CD4-positive, alpha-beta T cell treated with Interleukin-2 at 100 ng/mL for 4 hours (primary cell): ENCODE measurements around the gene LPP.
A peak's percentile ranks its signal among the peaks of the same experiment; 100 is the strongest.

Experiments
- DNase-seq: peaks from one replicate; pipeline ENCODE4 v3.0.0-alpha.2; 2020; ENCODE audit warnings: low spot score

The LPP gene

GRCh38 chr3:188516515-188516914, 362.6 kb downstream of the LPP start:
- no peak for DNase-seq

GRCh38 chr3:188518416-188518815, 364.5 kb downstream of the LPP start:
- DNase-seq, result no peak

- DNase-seq, result no peak
Measured at GRCh38 chr3:188518835-188519452, 365.0 kb downstream of the LPP start.

DNA sequence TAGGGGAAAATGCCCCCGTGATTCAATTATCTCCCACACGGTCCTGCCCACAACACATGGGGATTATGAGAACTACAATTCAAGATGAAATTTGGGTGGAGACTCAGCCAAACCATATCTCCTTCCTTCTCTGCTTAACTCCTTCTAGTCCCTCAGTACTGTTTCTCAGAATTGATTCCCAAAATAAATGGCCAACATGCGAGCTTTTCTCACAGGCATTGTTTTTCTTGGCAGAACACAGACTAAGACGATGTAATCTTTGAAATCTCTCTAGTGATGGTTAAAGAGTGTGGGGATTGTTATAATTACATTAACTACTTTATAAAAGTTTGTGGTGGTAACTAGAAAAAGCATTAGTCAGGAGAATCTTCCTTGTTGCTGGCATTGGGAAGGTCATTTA, 366.5 kb downstream of the LPP start:
- no peak for DNase-seq

DNA sequence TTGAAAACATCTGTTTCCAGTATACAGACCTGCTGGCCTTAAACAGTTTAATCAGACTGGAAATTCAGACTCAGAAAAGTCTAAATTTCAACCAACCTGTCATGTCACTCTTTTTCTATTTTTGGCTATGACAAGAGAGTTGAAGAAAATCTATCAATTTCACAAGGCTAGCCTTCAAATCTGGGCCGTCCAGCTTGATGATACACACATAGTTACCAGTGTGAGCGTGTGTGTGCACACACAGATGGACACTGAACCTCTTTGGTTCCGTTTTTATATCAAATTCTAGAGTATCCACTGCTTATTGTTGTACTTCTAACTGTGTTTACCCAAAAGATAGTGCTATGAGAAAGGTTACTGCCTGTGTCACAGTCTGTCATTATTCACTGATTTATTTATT, 368.2 kb downstream of the LPP start:
- DNase-seq, result no peak

GRCh38 chr3:188523291-188523690, 369.3 kb downstream of the LPP start:
- no peak for DNase-seq

DNA sequence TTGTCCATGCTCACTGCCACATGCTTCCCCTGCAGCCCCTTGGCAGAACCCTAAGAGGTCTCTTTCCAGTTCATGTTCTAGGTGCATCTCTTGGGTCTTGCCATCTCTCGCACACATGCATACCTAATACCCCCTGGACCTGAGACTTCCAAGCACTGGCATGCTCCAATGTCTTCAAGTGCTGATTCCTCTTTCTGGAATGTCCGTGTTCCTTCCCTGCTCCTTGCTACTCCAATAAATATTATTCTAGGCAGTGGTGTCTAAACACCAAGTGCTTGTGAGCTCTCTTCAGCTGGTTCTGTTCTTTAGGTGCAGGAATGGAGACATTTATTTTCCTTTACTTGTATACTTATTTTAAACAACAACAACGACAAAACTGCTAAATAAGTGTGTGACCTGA, 370.1 kb downstream of the LPP start:
- no peak for DNase-seq

DNA sequence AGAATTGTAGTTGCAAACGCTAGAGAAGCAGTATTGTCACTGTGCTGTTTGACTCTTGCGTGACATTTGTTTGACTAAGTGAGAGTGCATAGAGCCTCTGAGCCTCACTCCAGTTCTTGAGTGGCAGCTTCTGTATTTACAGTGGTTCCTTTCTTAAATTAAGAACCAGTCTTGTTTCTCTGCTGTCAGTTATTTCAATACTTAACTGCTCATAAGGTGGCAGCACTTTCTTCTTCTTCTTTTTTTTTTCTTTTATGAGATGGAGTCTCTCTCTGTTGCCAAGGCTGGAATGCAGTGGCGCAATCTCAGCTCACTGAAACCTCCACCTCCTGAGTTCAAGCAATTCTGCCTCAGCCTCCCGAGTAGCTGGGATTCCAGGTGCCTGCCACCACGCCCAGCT, 372.1 kb downstream of the LPP start:
- DNase-seq, result no peak

GRCh38 chr3:188527389-188527788, 373.4 kb downstream of the LPP start:
- DNase-seq, result no peak

GRCh38 chr3:188528396-188528795, 374.4 kb downstream of the LPP start:
- no peak for DNase-seq

- no peak for DNase-seq
Measured at GRCh38 chr3:188529228-188529627, 375.3 kb downstream of the LPP start.

- no peak for DNase-seq
Measured at GRCh38 chr3:188530226-188530625, 376.3 kb downstream of the LPP start.

DNA sequence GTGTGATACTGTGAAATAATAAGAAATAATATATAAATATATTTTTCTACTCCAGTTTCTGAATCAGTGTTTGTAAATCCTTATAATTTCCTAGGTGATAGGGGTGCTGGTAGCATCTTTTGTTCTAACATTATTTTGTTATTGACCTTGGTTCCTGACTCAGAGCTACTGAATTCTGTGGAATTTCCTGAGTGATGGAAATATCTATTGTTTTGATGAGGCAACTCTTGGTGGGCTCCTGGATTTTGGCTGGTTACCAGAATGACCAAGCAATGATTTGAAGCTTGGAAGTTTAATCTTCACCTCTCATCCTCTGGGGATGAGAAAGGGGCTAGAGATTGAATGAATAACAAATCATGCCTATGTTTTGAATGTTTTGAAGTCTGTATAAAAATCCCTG, 377.3 kb downstream of the LPP start:
- no peak for DNase-seq

GRCh38 chr3:188533172-188533571, 379.2 kb downstream of the LPP start:
- no peak for DNase-seq

DNA sequence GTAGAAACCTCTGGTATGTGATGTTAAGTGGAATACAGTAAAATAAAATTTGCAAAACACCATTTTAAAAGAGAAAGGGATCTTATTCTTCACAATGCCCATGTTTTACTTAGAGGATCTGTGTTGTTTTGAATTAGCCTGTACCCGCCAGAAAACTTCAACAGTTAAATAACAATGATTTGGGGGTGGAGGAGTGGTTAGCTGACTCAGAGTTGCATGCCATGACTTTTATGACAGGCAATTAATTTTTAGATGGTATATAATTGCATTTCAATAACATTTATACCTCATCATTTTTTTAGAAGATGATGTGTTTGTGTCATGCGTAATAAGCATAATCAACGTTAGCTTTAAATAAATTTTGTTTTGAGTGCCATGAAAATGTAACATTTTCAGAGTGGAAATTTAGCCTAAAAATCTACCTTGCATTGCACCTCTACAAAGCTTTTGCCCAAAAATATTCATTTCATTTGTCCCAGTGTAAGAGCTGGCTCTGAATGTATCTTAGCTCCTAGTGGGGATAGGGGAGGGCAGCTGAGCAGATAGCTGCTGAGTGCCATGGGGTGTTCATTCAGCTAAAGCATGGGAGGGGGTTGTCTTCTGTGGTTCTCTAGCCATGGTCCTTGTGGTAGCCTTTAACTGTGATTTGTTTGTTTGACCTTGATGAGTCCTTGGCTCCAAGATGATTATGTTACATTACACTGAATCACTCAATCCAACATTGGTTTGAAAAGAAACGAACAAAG, 379.8 kb downstream of the LPP start:
- no peak for DNase-seq

GRCh38 chr3:188534633-188535032, 380.7 kb downstream of the LPP start:
- no peak for DNase-seq

DNA sequence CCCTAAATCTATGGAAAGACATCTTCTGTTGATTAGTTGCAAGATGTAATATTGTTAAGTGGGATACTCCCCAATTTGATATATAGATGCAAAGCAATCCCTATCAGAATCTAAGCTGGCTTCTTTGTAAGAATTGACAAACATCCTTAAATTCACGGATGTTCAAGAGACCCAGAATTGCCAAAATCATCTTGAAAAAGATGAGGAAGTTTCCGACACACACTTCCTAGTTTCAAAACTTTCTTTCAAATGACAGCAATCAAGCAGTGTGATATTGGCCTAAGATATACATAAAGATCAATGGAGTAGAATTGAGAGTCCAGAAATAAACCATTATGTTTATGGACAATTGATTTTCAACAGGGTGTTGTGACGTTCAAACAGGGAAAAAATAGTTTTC, 383.6 kb downstream of the LPP start:
- DNase-seq, result no peak

DNA sequence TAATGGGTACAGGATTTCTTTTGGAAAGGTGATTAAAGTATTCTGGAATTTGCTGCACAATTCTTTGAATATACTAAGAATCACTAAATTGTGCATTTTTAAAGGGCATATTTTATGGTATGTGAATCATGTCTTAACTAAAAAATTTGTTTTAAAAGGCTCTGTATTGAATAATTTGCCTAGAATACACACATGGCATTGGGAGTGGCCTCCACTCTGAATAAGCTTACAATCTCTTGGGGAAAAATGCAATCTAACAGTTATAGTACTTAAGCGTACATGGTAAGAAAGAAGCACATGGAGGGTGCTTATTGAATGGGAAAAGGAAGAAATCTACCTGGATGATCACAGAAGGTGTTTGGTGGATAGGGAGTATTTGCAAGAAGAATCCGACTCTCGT, 385.1 kb downstream of the LPP start:
- DNase-seq, result no peak

DNA sequence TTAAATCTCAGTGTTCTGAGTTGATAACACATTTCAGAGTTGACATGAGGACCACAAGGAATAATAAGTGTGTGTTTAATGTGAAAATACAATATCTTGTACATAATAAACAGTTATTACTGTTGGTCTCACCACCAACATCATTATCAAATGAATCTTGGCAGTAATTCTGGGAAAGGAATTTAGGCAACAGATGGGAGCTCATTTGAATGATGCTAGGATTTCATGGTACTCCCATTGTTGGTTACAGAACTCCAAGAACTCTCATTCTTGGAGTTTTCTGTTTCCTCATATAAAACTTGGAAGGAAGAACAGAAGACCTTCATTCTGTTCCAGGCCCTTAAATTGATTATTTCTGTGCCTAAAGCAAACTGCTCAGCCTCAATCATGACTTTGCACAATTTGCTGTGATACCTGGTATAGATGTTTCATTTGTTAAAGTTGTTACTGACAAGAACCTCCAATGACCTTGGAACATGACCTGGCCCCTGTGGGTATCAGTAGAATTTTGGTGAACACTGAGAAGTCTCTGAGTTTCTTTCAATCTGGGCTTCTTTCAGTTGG, 385.8 kb downstream of the LPP start:
- no peak for DNase-seq

DNA sequence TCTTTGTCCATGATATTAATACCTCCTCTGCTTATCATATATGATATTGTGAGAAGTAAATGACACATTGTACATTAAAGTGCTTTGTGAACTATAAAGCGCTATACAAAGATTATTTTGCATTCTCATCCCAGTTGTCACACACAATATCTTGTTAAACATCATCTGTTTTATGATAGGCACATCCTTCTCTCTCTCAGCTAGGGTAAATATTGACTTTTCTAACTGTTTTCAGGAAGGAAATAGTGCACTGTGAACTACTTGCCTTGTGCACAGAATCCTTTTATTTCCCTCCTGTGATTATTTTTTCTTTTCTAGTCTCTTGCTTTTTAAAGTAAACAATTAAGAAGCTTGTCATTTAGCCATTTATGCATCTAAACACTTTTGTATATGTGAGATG, 388.2 kb downstream of the LPP start:
- no peak for DNase-seq

- no peak for DNase-seq
Measured at GRCh38 chr3:188544012-188544411, 390.1 kb downstream of the LPP start.

- no peak for DNase-seq
Measured at GRCh38 chr3:188546835-188547670, 393.1 kb downstream of the LPP start.

- peak; percentile 70 for DNase-seq
Measured at GRCh38 chr3:188553569-188553968, 399.6 kb downstream of the LPP start.
